Stimulated activated CD4-positive, alpha-beta T cell treated with anti-CD3 and anti-CD28 coated beads, Interleukin-4, amount 100 ng/mL, for 1 hour (primary cell): Measurements from ENCODE around the gene QPRT.
A peak's percentile ranks its signal among the peaks of the same experiment; 100 is the strongest.
"Not testable (repeated sequence)": the region's sequence is repeated elsewhere in the genome, so short reads cannot be mapped to it uniquely, and the experiment has no call there.

Source experiments
- DNase-seq: peaks from one replicate; pipeline ENCODE4 v3.0.0-alpha.2; 2020

Gene QPRT

DNA sequence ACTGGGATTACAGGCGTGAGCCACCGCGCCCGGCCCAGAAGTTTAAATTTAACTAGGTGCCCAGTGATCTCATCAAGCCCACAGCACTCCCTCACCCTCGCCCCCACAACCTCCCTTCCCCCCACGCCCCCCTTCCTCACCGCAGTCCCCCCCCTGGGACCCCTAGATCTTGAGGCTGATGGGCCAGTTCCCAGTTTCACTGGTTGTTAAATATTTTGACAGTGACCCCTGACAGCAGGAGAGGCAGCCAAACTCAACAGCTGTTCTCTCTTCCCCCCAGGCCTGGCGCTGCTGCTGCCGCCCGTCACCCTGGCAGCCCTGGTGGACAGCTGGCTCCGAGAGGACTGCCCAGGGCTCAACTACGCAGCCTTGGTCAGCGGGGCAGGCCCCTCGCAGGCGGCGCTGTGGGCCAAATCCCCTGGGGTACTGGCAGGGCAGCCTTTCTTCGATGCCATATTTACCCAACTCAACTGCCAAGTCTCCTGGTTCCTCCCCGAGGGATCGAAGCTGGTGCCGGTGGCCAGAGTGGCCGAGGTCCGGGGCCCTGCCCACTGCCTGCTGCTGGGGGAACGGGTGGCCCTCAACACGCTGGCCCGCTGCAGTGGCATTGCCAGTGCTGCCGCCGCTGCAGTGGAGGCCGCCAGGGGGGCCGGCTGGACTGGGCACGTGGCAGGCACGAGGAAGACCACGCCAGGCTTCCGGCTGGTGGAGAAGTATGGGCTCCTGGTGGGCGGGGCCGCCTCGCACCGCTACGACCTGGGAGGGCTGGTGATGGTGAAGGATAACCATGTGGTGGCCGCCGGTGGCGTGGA is 15.6 kb downstream of the QPRT start:
- no peak for DNase-seq

DNA sequence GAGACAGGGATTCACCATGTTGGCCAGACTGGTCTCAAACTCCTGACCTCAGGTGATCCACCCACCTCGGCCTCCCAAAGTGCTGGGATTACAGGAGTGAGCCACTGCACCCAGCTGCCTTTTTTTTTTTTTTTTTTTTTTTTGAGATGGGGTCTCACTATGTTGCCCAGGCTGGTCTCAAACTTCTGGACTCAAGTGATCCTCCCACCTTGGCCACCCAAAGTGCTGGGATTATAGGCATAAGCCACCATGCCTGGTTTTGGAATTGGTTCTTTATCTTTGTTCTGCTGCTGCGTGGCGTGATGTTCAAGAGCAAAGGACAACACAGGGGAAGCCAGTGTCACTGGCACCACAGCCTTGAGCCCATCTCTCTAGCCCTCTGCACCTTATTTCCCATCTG is 16.7 kb downstream of the QPRT start:
- not testable (repeated sequence) for DNase-seq

GRCh38 chr16:29696881-29697331 is 17.9 kb downstream of the QPRT start:
- DNase-seq, result no peak

DNA sequence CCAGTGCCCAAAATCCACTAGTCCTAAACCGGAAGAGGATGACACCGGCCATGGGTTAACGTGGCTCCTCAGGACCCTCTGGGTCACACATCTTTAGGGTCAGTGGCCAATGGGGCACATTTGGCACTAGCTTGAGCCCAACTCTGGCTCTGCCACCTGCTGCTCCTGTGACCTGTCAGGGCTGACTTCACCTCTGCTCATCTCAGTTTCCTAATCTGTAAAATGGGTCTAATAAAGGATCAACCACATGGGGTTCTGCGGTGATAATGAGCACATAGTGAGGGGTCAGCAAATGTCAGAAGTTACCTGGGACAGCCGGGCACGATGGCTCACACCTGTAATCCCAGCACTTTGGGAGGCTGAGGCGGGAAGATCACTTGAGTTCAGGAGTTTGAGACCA is 18.4 kb downstream of the QPRT start:
- no peak for DNase-seq

- DNase-seq, result no peak
Measured at GRCh38 chr16:29698042-29698441, 19.1 kb downstream of the QPRT start.

DNA sequence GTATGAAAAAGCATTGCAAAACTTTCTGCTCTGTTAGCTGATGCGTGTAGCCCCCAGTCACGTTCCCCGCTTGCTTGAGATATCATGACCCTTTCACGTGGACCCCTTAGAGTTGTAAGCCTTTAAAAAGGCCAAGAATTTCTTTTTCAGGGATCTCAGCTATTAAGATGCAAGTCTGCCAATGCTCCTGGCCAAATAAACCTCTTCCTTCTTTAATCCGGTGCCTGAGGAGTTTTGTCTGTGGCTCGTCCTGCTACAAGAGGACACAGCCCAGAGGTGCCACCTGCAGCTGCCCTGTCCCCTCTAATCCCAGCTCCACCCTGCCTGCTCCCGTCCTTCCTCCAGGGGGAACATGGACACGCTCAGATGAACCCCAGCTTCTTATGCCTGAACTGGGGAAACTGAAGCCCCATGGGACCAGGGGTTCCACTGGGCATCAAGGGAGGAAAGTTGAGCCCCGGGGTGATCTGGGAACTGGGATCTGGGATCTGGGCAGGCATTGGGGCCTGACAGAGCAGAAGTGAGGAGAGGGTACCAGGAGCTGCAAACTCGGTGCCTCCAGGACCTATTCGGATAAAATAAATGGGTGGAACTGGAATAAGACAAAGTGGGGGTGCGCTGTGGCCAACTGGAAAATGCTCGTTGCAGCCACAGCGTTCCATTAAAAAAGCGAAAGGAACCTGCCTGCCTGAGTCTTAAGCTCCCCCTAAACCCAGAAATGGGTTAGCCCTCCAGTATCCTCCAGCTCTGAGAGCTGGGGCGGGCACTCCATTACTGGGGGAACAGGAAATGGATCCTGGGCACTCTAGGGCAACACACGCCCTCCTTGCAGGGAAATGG is 19.7 kb downstream of the QPRT start:
- no peak for DNase-seq

DNA sequence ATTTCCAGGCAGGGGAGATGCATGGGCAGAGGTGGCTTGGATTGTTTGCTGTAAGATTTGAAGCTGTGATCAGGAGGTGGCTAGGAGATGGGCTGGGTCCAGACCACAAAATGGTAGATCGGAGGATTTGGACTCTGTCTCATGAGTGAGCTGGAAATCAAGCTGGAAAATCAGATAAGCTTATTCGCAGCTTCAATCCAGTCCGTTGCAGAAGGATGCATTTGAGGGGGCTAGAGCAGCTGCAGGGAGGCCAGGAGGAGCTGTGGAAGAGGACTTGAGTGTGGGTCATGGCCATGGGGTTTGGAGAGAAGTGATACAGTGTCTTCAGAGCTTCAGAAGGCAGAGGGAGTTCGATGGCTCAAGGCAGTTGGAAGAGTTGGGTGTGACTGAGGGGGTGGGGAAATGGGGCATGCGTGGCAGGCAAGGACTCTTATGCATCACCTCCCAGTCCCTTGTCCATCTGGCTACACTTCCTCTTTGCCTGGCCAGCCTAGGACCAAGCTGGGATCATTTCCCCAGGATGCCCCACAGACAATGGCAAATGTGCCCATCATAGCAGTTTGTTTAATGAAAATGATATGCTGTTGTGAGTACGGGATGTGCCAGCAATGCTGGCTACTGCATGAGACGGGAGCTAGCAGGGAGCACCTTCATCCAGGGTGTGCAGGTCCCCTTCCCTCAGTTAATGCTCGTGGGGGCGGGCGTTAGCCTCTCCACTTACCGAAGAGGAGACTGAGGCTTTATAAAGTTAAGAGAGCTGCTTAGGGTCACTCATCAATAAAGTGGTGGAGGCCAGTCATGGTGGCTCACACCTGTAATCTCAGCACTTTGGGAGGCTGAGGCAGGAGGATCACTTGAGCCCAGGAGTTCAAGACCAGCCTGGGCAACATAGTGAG is 20.6 kb downstream of the QPRT start:
- no peak for DNase-seq

- peak; percentile 78 for DNase-seq
Measured at GRCh38 chr16:29700253-29700987, 21.4 kb downstream of the QPRT start.

DNA sequence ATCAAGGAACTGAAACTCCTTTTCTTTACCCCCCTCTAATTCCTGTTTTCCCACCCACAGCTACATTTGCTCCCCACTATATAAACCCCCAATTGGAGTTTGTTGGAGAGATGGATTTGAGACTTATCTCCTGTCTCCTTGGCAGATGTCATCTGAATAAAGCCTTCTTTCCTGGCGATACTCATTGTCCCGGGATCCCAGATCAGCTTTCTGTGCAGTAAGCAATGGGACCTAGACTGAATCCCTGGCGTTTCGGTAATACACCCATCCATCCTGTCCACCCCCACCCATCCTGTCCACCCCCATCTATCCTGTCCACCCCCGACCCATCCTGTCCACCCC is 22.2 kb downstream of the QPRT start:
- no peak for DNase-seq

DNA sequence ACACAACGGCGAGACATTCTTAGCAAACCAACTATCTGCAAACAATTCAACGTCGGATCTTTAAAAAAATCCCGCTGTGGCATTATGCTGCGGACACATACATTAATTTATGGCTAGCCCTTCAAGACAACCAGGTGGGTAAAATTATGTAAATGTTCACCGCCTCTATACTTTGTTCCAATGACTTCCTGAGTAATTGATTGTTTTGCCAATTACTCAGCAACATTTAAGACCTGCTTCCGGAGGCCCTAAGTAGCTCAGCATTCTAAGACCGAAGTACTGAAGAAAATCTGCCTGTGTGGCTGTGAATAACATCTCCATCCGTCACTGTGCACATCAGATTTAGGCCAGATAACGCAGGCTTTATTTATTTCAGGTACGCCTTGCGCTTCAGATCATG is 23.3 kb downstream of the QPRT start:
- no peak for DNase-seq

- DNase-seq, result no peak
Measured at GRCh38 chr16:29705030-29705429, 26.1 kb downstream of the QPRT start.

DNA sequence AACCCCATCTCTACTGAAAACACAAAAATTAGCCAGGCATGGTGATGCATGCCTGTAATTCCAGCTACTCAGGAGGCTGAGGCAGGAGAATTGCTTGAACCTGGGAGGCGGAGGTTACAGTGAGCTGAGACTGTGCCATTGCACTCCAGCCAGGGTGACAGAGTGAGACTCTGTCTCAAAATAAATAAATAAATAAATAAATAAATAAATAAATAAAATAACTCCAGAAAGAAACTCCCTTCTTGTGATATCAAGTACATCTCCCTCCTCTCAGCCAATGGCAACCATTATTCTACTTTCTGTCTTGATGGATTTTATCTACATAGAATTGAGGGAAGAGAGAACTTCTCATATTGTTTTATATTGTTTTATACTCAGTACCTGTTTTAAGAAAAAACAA is 28.2 kb downstream of the QPRT start:
- not testable (repeated sequence) for DNase-seq

DNA sequence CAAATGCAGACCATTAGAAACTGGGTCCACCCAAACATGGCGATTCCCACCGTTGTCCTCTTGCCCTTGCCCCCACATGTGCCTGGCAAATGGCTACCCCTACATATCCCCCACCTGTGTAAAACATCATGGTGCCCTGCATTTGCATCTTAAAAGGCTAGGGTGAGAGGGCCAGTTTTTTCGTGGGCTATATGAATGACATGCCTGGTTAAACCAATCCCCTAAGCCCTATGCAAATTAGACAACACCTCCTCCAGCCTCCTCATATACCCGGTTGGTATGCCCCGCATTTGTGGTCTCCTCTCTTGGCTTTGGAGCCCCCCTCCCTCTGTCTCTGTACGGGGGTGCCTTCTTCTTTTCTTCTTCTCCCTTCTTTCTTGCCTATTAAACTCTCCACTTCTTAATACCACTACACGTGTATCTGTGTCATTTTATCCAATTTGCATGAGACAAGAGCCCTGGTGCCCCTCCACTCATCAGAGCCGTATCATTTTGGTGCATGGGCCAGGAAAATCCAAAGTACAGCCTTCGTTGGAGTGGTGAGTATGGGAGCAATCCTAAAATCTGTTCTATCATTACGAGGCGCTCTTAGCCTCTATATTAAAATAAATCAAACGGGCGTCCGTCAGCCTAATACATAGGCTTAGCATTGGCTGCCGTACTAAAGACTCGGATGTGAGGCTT is 30.1 kb downstream of the QPRT start:
- DNase-seq, result no peak

DNA sequence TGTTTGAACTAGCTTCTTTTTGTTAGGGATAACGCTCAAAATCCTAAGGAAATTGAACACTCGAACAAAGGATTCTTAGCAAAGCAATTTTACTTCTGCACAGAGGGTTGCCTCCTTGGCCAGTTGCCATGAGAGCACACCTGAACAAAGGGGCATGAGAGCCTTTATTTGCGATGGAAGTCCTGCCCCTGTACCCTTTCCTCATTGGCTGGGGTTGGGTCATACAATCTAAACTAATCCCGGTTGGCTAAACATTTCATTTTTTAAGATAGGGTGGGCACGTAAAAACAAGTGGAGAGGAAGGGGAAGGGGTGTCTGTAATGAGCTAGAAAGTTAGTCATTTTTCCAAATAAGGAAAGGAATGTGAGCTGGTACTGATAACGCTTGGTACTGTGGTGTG is 30.7 kb downstream of the QPRT start:
- not testable (repeated sequence) for DNase-seq

DNA sequence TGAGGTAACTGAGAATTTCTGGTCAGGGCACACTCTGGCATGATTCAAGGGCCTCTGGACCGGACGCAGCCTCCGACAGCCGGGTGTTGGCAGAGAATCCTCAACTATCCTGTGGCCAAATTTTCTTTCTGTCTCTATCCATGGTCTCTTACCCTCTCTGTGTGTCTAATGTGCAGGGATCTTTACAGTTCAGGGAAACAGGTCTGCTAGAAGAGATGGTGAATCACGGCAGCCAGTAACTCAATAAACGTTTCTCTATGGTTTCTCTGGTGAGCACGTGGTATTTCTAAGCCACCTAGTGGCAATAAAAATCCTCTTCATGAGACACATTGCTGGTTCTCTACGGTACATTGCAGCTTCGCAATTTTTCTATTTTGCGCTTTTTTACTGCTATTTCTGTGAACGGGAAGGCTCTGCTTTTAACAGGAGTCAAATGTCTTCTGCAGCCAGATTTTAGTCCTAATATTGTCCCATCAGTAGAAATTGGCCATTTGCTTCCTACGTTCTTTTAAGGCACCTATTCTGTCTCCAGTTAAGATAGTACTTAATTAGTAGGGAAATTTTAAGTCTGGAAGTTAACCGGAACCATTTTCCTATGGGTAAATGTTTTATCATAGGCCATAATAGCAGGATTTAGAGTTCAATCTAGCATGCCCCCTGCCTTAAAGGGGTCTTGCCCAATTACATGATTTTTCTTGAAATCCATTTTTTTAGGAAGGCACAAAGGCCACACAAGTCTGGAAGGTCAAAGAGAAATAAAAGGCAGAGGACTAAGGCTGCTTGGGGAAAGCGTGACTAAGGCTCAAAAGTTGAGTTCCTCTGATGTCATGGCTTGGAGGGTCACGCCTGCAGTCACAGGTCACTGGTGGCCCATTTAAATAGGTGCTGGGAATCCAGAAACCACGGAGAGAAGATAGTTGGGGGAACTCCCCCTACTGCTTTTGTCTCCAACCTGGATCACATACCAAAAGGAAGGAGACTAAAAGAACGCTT is 31.5 kb downstream of the QPRT start:
- no peak for DNase-seq

- no peak for DNase-seq
Measured at GRCh38 chr16:29712809-29713208, 33.8 kb downstream of the QPRT start.

DNA sequence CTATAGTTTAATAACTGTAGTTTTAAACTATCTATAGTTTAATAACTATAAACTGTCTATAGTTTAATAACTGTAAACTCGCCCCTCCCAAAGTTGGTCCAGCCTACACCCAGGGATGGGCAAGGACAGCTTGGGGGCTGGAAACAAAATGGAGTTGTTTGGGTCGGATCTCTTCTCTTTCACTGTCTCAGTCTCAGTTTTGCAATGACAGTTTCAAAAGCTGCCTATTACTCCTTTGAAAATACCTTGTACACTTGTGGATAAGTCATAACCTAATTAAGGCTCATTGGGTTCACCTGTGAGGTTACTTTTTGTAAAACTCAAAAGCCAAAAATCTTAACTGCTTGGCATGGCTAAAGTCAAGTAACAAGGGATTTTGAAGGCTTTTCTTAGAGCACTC is 35.4 kb downstream of the QPRT start:
- no peak for DNase-seq

GRCh38 chr16:29714972-29715371 is 36.0 kb downstream of the QPRT start:
- DNase-seq, result no peak

DNA sequence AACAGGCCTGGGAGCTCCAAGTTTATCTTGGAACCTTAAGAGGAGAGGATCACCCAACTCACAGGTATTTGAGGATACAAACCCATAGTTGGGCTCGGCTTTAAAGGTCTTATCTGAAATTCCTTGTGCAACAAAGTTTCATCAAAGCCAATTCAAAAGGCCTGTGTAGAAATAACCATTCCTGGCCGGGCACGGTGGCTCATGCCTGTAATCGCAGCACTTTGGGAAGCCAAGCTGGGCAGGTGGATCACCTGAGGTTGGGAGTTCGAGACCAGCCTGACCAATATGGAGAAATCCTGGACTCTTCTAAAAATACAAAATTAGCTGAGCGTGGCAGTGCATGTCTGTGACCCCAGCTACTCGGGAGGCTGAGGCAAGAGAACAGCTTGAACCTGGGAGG is 38.1 kb downstream of the QPRT start:
- DNase-seq, result no peak

DNA sequence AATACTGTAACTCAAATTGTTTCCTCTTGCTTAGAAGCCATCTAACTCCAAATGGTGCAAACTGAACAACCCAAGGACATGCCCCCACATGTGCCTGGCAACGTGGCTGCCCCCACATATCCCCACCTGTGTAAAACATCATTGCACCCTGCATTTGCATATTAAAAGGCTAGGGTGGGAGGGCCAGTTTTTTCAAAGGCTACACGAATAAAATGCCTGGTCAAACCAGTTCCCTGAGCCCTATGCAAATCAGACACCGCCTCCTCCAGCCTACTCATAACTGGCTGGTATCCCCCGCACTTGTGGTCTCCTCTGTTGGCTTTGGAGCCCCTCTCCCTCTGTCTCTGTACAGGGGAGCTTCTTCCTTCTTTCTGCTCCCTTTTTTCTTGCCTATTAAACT is 40.1 kb downstream of the QPRT start:
- no peak for DNase-seq

GRCh38 chr16:29720703-29721102 is 41.7 kb downstream of the QPRT start:
- DNase-seq, result no peak
